ENCODE measurements around the gene FBXO24.

Gene FBXO24

DNA sequence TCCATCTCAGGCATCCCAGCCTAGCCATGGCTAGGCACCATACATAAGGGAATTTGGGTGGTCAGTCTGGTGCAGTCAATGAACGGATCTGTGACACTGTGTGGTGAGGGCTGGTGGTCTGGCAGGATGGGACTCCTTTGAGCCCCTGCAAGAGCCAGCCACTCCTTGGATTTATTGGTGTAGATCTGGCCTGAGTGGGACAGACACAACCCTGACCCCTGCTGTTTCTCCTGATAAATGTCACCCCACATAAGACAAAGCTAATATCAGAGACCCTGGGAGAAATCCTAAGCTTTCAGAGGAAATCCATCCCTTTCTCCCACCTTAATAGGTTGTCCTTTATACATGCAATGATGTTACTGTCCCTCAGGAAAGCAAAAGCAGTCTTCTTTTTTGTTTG, 2.3 kb downstream of the FBXO24 start:
- ATAC-seq (no peak), DNase-seq (ENCODE audit: low spot score in 2 of 2) (no peak)
- Mint-ChIP-seq H3K4me3 (peak overlapping the region; percentile 97), H3K9me3 (no peaks in the 10 kb centered on the region), H3K27ac (no peak overlapping the region), H3K36me3 (peaks cover 28% of the 10 kb centered on the region), H3K4me1 (peaks cover 30% of the 10 kb centered on the region)

DNA sequence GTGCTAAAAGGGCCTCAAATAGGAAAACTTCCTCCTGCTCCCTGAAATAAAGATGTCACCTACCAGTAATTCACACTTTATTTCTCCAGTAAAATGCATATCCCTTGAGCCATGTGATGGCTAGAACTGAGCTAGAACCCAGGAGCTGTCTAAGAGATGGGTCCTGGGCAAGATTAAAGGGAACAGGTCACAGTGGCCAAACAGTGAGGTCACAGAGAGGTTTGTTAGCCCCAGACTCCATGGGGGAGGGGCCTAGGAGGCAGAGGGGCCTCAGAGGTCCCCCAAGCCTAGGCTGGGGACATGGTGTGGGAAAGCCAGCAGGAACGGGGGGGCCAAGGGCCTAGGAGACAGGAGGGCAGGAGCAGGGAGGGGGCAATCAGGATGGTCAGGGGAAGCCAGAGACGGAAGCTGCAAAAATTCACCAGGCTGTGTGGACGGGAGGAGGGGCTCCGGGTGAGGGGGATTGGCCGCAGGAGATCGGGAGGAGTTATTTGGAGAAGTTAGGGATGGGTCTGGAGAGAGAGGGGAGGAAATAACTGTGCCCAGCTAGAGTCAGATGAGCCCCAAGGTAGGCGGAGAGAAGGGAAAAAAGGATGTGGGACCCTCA, 3.3 kb downstream of the FBXO24 start:
- no peak for DNase-seq (ENCODE audit: low spot score in 2 of 2)
- H3K4me3 Mint-ChIP-seq: no peak overlapping the region
- H3K4me1 Mint-ChIP-seq: peaks cover 20% of the 10 kb centered on the region
- ATAC-seq: no peak
- H3K9me3 Mint-ChIP-seq: no peaks in the 10 kb centered on the region
- H3K27ac Mint-ChIP-seq: no peak overlapping the region
- peaks cover 20% of the 10 kb centered on the region for H3K36me3 Mint-ChIP-seq

DNA sequence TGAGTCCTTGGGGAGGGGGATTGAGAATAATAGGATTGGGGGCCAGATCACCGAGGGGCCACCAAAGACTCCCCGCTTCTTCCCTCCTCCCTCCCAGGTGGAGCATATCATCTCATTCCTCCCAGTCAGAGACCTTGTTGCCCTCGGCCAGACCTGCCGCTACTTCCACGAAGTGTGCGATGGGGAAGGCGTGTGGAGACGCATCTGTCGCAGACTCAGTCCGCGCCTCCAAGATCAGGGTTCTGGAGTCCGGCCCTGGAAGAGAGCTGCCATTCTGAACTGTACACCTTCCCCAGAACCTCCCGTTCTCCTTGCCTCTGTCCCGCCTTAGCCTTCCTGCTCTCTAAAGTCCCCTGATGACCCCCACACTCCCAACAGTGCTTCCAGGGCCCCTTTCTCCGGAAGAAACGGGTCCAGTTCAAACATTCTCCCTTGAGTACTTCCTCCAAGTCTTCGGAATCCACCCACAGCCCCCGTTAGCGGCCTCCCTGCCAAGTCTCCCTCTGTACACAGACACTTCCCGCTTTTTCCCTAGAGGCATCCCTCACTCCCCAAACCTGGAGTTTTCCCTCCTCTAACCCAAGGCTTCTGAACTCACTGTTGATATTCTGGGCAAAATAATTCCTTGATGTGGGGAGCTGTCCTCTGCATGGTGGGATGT, 4.1 kb downstream of the FBXO24 start:
- Mint-ChIP-seq H3K36me3 (peaks cover 13% of the 10 kb centered on the region), H3K27ac (no peak overlapping the region), H3K4me1 (peaks cover 13% of the 10 kb centered on the region), H3K4me3 (no peak overlapping the region), H3K9me3 (no peaks in the 10 kb centered on the region)
- ATAC-seq (no peak), DNase-seq (ENCODE audit: low spot score in 2 of 2) (no peak)

DNA sequence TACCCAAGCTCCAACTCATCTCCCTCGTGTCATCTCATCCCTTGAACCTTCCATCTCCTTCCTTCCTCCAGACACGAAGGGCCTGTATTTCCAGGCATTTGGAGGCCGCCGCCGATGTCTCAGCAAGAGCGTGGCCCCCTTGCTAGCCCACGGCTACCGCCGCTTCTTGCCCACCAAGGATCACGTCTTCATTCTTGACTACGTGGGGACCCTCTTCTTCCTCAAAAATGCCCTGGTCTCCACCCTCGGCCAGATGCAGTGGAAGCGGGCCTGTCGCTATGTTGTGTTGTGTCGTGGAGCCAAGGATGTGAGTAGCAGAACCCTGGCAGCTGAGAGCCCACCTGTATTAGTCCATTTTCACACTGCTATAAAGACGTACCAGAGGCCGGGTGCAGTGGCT, 5.5 kb downstream of the FBXO24 start:
- no peak for ATAC-seq
- H3K27ac Mint-ChIP-seq: no peak overlapping the region

DNA sequence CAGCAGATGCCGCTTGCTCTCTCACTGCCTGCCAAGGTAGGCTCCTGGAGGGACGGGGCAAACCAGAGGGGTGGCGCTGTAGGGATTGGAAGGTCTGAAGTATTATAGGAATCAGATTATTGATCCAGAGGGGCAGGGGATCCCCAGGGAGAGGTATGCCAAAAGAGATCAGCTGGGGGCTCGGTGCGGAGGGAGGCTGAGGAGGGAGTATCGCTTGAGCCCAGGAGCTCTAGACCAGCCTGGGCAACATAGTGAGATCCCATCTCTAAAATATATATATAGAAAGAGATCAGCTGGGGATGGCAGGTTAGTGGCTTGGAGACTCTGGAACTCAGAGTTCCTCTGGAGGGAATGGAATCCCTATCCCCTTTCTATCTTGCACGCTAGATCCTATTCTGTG, 9.1 kb downstream of the FBXO24 start:
- Mint-ChIP-seq H3K36me3 (no peaks in the 10 kb centered on the region), H3K27ac (no peak overlapping the region), H3K4me3 (no peak overlapping the region), H3K4me1 (peaks cover 6% of the 10 kb centered on the region), H3K9me3 (no peaks in the 10 kb centered on the region)
- ATAC-seq (no peak), DNase-seq (ENCODE audit: low spot score in 2 of 2) (no peak)

More for the DNA sequence above, 5.5 kb downstream of the FBXO24 start:
- Mint-ChIP-seq H3K9me3 (no peaks in the 10 kb centered on the region), H3K4me1 (peaks cover 2% of the 10 kb centered on the region), H3K4me3 (no peak overlapping the region), H3K36me3 (no peaks in the 10 kb centered on the region)
- DNase-seq (ENCODE audit: low spot score in 2 of 2): no peak

DNA sequence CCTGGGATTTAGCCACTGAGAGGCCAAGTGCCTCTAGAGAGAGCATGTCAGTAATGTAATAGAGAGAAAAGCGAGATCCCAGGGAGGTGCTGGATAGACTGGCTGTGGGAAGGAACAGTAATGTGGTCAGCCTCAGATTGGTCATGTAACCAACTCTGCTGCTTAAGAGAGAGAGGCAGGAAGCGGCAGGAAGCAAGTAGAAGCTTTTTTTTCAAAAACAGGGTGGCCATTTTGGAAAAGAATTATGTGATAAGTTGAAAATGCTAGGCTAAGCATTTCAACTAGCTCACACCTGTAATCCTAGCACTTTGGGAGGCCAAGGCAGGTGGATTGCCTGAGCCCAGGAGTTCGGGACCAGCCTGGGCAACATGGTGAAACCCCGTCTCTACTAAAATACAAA, 12.3 kb downstream of the FBXO24 start:
- no peak overlapping the region for H3K4me3 Mint-ChIP-seq
- H3K4me1 Mint-ChIP-seq: peaks cover 6% of the 10 kb centered on the region
- H3K36me3 Mint-ChIP-seq: no peaks in the 10 kb centered on the region
- DNase-seq (ENCODE audit: low spot score in 2 of 2) (no peak), ATAC-seq (no peak)
- H3K27ac Mint-ChIP-seq: peak overlapping the region; percentile 59
- no peaks in the 10 kb centered on the region for H3K9me3 Mint-ChIP-seq

DNA sequence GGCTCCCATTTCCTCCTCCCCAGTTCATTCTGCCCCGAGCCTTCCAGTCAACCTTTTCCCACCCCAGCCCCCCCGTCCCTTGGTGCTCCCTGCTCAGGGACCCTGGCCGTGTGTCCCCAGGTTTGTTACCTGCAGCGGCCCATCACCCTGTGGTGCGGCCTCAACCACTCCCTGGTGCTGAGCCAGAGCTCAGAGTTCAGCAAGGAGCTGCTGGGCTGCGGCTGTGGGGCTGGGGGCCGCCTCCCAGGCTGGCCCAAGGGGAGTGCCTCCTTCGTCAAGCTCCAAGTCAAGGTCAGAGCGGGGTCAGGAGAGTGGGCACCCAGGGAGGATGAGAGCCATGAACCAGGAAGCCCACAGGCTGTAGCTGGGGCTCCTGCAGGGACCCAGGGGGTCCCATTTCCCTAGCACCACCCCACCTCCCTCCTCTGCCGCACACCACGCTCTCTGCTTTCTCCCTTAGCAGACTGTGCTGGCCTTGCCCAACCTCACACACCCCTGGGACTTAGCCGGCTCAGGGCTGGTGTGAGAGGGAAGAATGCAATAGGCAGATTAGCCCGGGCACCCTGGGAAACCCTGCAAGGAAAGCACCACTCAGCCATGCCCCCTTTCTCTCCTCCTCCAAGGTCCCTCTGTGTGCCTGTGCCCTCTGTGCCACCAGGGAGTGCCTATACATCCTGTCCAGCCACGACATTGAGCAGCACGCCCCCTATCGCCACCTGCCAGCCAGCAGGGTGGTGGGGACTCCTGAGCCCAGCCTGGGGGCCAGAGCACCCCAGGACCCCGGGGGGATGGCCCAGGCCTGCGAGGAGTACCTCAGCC, 14.0 kb downstream of the FBXO24 start:
- ATAC-seq (no peak), DNase-seq (ENCODE audit: low spot score in 2 of 2) (no peak)
- Mint-ChIP-seq H3K36me3 (no peaks in the 10 kb centered on the region), H3K9me3 (no peaks in the 10 kb centered on the region), H3K4me3 (no peak overlapping the region), H3K27ac (no peak overlapping the region), H3K4me1 (peaks cover 17% of the 10 kb centered on the region)

DNA sequence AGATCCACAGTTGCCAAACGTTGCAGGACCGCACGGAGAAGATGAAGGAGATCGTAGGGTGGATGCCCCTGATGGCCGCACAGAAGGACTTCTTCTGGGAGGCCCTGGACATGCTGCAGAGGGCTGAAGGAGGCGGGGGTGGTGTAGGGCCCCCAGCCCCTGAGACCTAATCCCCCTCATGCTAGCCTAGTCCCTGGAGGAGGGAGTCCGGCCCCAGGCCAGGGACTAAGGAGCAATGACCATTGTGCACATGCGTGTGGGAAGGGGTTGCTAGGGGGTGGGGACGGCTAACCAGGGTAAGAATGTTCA, 14.6 kb downstream of the FBXO24 start:
- H3K9me3 Mint-ChIP-seq: no peaks in the 10 kb centered on the region
- peaks cover 23% of the 10 kb centered on the region for H3K4me1 Mint-ChIP-seq
- DNase-seq (ENCODE audit: low spot score in 2 of 2) (no peak), ATAC-seq (no peak)
- no peak overlapping the region for H3K4me3 Mint-ChIP-seq
- no peaks in the 10 kb centered on the region for H3K36me3 Mint-ChIP-seq
- H3K27ac Mint-ChIP-seq: no peak overlapping the region

DNA sequence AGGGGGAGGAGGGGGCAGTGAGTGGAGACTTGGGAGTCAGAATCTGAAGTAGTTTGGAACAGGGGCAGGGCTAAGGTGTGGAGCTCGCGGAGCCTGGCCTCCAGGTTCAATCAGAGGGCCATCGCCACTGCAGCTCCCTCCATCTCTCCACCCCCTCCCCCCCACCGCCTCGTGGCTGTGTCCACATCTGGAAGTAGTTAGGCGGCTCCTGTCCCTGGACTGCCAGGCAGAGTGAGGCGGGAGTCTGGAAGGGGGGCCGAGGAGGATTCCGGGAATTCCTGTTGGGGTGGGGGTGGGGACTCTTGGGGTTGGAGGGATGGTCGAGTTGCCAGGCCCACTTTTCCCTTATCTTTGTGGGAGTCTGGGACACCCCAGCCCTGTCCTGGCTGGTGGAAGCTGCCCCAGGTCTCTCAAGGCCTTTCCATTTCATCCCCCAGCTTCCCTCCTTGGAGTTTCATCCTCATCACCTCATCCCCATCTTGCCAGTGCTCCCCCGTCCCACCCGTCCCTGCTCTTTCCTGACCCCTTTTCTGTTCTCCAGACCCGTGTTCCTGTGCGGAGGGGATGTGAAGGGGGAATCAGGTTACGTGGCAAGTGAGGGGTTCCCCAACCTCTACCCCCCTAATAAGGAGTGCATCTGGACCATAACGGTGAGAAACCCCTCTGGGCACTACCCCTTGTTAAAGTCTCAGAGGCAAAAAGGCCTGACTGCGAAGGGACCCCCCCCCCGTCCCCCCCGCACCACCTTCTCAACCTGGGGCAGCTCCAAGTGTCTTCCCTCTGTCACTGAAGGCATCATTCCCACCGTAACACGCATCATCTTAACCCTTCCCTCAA, 17.0 kb downstream of the FBXO24 start:
- Mint-ChIP-seq H3K4me1 (peaks cover 36% of the 10 kb centered on the region), H3K4me3 (peak overlapping the region; percentile 87), H3K36me3 (no peaks in the 10 kb centered on the region), H3K9me3 (no peaks in the 10 kb centered on the region), H3K27ac (peak overlapping the region; percentile 93)
- DNase-seq (ENCODE audit: low spot score in 2 of 2): no peak
- no peak for ATAC-seq

DNA sequence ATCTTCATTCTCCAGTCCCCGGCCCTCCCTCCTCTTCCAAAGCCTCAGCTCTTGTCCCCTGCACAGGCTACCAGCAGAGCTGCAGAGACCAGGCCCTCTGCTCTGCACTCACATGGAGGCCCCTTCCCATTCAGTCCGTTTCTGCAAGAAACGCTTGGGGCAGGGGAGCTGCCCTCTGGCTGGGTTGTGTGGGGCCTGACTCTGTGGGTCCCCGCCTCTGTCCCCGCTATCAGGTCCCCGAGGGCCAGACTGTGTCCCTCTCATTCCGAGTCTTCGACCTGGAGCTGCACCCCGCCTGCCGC, 17.5 kb downstream of the FBXO24 start:
- Mint-ChIP-seq H3K36me3 (no peaks in the 10 kb centered on the region), H3K4me1 (peaks cover 30% of the 10 kb centered on the region), H3K27ac (peak overlapping the region; percentile 93), H3K4me3 (peak overlapping the region; percentile 87), H3K9me3 (no peaks in the 10 kb centered on the region)
- ATAC-seq (peak; percentile 2), DNase-seq (ENCODE audit: low spot score in 2 of 2) (no peak)

DNA sequence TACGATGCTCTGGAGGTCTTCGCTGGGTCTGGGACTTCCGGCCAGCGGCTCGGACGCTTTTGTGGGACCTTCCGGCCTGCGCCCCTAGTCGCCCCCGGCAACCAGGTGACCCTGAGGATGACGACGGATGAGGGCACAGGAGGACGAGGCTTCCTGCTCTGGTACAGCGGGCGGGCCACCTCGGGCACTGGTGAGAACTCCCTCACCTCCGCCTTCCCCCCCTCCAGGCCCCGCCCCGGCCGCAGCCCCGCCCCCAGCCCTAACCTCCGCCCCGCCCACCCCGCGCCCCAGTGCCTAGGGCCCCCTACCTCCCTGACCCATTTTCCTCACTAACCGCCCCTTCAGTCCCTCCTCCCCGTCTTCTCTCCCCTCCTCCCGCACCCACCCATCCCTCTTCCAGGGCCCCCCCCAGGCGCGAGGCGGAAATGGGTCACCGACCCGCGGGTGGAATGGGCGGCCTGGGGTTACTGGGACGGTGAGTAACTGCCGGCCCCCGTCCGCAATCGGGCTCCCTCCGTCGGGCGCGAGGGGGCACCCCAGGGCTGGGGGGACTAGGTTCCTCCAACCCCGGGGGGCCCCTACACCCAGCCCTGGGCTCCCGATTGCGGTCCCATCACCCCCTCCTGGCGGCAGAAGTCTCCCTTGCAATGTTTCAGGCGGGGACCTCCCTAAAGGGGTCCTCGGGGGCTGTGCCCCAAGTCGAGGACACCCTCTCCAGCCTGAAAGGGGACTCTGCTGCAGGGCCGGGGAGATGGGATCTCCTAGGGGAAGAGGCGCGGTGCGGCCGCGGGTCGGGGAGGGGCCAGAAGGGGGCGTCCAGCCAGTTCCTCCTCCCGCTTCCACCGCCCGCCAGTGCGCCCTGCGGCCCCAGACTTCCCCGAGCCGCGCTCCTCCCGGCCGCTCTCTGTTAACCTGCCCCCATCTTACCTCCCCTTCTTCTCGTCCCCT, 18.2 kb downstream of the FBXO24 start:
- DNase-seq (ENCODE audit: low spot score in 2 of 2): peak; percentile 78 to 94
- ATAC-seq: peak; percentile 80
- H3K36me3 Mint-ChIP-seq: no peaks in the 10 kb centered on the region

DNA sequence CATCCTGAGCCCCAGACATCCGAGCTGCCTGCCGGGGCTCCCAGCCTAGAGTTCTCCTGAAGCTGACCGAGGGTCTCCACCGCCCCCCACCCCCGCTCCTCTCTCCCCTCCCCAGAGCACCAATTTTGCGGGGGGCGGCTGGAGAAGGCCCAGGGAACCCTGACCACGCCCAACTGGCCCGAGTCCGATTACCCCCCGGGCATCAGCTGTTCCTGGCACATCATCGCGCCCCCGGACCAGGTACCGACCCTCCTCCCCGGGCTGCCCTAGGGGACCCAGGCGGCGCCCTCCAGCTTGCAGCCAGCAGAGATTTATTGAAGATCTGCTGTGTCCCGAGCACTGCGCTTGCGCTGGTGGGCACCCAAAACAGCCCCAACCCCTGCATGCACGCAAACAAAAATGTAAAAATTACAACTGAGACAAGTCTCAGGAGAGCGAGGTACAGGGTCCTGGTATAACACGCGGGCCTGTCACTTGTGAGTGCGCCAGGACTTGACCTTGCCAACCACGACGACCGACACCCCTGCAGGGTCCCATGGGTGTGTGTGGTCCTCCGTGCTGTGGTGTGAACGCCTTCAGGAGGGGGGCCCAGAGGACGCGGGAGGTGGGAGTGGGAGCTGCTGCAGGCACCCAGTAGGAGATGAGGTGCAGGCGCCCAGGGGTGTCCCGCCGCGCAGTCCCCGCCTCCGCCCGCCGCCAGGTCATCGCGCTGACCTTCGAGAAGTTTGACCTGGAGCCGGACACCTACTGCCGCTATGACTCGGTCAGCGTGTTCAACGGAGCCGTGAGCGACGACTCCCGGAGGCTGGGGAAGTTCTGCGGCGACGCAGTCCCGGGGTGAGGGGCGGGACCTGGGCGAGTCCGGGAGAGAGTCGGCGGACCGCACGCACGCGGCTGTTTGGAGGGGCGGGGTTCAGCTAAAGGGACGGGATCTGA, 19.1 kb downstream of the FBXO24 start:
- ATAC-seq (peak; percentile 9), DNase-seq (ENCODE audit: low spot score in 2 of 2) (peak; percentile 25 to 68)
- Mint-ChIP-seq H3K9me3 (no peaks in the 10 kb centered on the region), H3K4me1 (peaks cover 30% of the 10 kb centered on the region), H3K36me3 (no peaks in the 10 kb centered on the region), H3K27ac (peak overlapping the region; percentile 70), H3K4me3 (peak overlapping the region; percentile 87)

More for the DNA sequence above, 18.2 kb downstream of the FBXO24 start:
- Mint-ChIP-seq H3K4me3 (peak overlapping the region; percentile 87), H3K9me3 (no peaks in the 10 kb centered on the region), H3K27ac (peak overlapping the region; percentile 93), H3K4me1 (peaks cover 30% of the 10 kb centered on the region)

DNA sequence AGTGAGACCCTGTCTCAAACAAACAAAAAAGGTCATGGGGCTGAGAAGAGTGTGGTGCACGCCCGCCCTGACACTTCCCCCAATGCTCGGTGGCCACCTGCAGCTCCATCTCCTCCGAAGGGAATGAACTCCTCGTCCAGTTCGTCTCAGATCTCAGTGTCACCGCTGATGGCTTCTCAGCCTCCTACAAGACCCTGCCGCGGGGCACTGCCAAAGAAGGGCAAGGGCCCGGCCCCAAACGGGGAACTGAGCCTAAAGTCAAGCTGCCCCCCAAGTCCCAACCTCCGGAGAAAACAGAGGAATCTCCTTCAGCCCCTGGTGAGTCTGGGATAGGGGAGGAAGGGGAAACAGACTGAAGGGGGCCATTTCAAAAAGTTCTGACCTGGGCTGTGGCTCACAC, 20.2 kb downstream of the FBXO24 start:
- Mint-ChIP-seq H3K27ac (no peak overlapping the region), H3K36me3 (no peaks in the 10 kb centered on the region), H3K4me1 (peaks cover 35% of the 10 kb centered on the region), H3K9me3 (no peaks in the 10 kb centered on the region), H3K4me3 (peak overlapping the region; percentile 87)
- no peak for DNase-seq (ENCODE audit: low spot score in 2 of 2)
- no peak for ATAC-seq

DNA sequence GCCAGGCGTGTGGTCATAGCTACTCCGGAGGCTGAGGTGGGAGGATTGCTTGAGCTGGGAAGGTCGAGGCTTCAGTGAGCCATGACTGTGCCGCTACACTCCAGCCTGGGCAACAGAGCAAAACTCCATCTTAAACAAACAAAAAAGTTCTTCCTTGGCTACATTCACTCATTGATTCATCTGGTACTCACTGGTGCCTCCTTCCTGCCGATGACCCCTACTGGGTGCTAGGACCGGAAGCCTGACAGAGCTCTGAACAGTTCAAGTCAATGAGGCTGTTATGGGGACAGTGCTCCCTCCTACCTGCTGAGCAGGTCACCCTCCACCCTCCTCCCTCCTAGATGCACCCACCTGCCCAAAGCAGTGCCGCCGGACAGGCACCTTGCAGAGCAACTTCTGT, 21.0 kb downstream of the FBXO24 start:
- H3K4me1 Mint-ChIP-seq: peaks cover 37% of the 10 kb centered on the region

More for the DNA sequence above, 21.0 kb downstream of the FBXO24 start:
- peaks cover 6% of the 10 kb centered on the region for H3K36me3 Mint-ChIP-seq
- ATAC-seq: no peak
- peak overlapping the region; percentile 12 for H3K27ac Mint-ChIP-seq
- H3K9me3 Mint-ChIP-seq: no peaks in the 10 kb centered on the region
- no peak for DNase-seq (ENCODE audit: low spot score in 2 of 2)
- peak overlapping the region; percentile 4 for H3K4me3 Mint-ChIP-seq
